ENCODE data around the gene MTA3.

DNA sequence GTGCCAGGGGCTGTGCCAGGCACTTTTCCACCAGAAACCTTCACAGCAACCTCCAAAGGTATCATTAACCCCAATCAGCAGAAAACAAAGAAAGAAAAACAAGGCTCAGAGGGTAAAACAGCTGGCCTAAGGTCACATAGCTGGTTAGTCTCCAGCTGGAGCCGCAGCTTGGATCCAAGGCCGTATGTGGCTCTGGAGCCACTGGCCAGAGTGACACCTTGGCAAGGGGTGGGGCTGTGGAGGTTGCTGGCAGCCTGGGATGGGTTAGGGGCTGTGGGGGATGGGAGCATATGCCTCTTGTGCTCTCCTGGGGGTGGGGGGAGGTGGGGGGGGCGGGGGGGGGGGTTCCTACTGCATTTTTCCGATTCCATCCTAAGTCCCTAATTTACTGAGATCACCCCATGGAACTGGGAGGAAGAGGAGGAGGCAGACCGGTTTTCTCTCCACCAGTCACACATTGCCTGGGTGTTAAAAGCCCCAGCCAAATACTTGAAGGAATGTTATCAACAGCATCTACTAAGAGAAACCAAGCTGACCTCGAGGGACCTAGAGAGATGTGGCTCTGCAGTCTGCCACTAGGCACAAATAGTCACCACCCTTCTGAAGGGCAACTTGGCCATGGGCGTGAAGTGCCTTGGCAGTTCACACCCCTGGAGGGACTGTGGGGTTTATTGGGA lies 215.9 kb downstream of the MTA3 start:
- TF ChIP-seq, protein P1, sequence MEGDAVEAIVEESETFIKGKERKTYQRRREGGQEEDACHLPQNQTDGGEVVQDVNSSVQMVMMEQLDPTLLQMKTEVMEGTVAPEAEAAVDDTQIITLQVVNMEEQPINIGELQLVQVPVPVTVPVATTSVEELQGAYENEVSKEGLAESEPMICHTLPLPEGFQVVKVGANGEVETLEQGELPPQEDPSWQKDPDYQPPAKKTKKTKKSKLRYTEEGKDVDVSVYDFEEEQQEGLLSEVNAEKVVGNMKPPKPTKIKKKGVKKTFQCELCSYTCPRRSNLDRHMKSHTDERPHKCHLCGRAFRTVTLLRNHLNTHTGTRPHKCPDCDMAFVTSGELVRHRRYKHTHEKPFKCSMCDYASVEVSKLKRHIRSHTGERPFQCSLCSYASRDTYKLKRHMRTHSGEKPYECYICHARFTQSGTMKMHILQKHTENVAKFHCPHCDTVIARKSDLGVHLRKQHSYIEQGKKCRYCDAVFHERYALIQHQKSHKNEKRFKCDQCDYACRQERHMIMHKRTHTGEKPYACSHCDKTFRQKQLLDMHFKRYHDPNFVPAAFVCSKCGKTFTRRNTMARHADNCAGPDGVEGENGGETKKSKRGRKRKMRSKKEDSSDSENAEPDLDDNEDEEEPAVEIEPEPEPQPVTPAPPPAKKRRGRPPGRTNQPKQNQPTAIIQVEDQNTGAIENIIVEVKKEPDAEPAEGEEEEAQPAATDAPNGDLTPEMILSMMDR (IDR thresholded peaks at IDR 0.05): no peak
- no peak for TF ChIP-seq POLR2A (IDR thresholded peaks at IDR 0.05)
